Loucy (cell line): ENCODE results near the gene MLST8.

Source experiments
- EZH2phosphoT487 ChIP-seq: fragments of 200-600 bp; IDR thresholded peaks from 2 replicates; pipeline ENCODE4 v1.6.1; 2018; ENCODE audit warnings: antibody characterized with exemption, mild to moderate bottlenecking, moderate library complexity, borderline replicate concordance
- TF ChIP-seq, protein P1 (sequence below): fragments of 200-600 bp; sonication (generic); conservative IDR thresholded peaks from 2 replicates; pipeline ENCODE4 v1.5.1; 2014; ENCODE audit warnings: mild to moderate bottlenecking, antibody characterized with exemption, low read length

GRCh38 chr16:2179107-2179501, 26.1 kb upstream of the MLST8 start:
- TF ChIP-seq, protein P1, sequence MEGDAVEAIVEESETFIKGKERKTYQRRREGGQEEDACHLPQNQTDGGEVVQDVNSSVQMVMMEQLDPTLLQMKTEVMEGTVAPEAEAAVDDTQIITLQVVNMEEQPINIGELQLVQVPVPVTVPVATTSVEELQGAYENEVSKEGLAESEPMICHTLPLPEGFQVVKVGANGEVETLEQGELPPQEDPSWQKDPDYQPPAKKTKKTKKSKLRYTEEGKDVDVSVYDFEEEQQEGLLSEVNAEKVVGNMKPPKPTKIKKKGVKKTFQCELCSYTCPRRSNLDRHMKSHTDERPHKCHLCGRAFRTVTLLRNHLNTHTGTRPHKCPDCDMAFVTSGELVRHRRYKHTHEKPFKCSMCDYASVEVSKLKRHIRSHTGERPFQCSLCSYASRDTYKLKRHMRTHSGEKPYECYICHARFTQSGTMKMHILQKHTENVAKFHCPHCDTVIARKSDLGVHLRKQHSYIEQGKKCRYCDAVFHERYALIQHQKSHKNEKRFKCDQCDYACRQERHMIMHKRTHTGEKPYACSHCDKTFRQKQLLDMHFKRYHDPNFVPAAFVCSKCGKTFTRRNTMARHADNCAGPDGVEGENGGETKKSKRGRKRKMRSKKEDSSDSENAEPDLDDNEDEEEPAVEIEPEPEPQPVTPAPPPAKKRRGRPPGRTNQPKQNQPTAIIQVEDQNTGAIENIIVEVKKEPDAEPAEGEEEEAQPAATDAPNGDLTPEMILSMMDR: no peak
- TF ChIP-seq EZH2phosphoT487: no peak
